Small intestine (tissue), 7 donors: Measurements from ENCODE around the gene SLC22A6. TPM values are rescaled to one million over a fixed set of nuclear protein-coding genes. Genes with fewer than 3 reads are reported as not detected.
"Not testable (repeated sequence)": the region's sequence is repeated elsewhere in the genome, so short reads cannot be mapped to it uniquely, and the experiment has no call there.

Source experiments
- DNase-seq, 2 donors: peaks; one replicate each; pipeline versions ENCODE4 v3.0.0 to v3.0.0-alpha.2; 2013
- FAIRE-seq: peaks from 2 replicates; lab custom pipeline; 2012; peaks lifted over from hg19 to GRCh38; lab: Jason Lieb, UNC
- H3K27ac ChIP-seq, 3 donors: one replicate each; pipeline ENCODE4 v1.5.1; 2013; ENCODE audit warnings: low read length in 2 of 3, mild to moderate bottlenecking in 2 of 3, control low read depth in 1 of 3, inconsistent platforms in 1 of 3, low read depth in 1 of 3, moderate library complexity in 1 of 3
- H3K27me3 ChIP-seq, 3 donors: one replicate each; pipeline ENCODE4 v1.6.1; 2013; ENCODE audit warnings: low read length in 3 of 3, inconsistent platforms in 1 of 3; ENCODE audit not compliant: control insufficient read depth in 3 of 3, insufficient read depth in 3 of 3
- H3K36me3 ChIP-seq, 3 donors: one replicate each; pipeline ENCODE4 v1.6.1; 2013; ENCODE audit warnings: low read length in 3 of 3, inconsistent platforms in 1 of 3, low read depth in 1 of 3, mild to moderate bottlenecking in 1 of 3, moderate library complexity in 1 of 3; ENCODE audit not compliant: control insufficient read depth in 3 of 3, insufficient read depth in 2 of 3
- H3K4me1 ChIP-seq, 3 donors: one replicate each; pipeline ENCODE4 v1.6.1; 2013; ENCODE audit warnings: low read length in 2 of 3, inconsistent platforms in 1 of 3, low read depth in 1 of 3, mild to moderate bottlenecking in 1 of 3, moderate library complexity in 1 of 3; ENCODE audit not compliant: control insufficient read depth in 3 of 3, insufficient read depth in 2 of 3
- H3K4me3 ChIP-seq, 3 donors: one replicate each; pipeline ENCODE4 v1.5.1; 2013; ENCODE audit warnings: low read length in 3 of 3, control low read depth in 1 of 3, inconsistent platforms in 1 of 3, low read depth in 1 of 3, mild to moderate bottlenecking in 1 of 3, moderate library complexity in 1 of 3
- H3K9me3 ChIP-seq, 2 donors: one replicate each; pipeline ENCODE4 v1.6.1; 2013; ENCODE audit warnings: low read depth in 1 of 2, low read length in 1 of 2; ENCODE audit not compliant: control insufficient read depth in 2 of 2, insufficient read depth in 1 of 2
- WGBS, 3 donors: extraction: QIAGEN DNeasy Blood & Tissue Kit; methylation state at CpG; one replicate each; pipeline ENCODE4 v1.1.7; 2013; 5-methylcytosine and 5-hydroxymethylcytosine counted together
- polyA plus RNA-seq, 4 donors: library from polyadenylated mRNA; stranded (reverse) in 3 of 4; unstranded in 1 of 4; fragments of 200-250 nt in 3 of 4; fragments of 120-200 nt in 1 of 4; gene quantifications; one replicate each; pipeline versions ENCODE4 v1.2.1 to v1.2.3, GENCODE V29; 2013
- donor health status: healthy with polysubstance abuse.
- donor health status: control.
- donor health status: control.
- donor health status: Bipolar disorder and iron deficiency.
- donor health status: healthy.

SLC22A6 gene
- polyA plus RNA-seq, 4 donors, result not detected

DNA sequence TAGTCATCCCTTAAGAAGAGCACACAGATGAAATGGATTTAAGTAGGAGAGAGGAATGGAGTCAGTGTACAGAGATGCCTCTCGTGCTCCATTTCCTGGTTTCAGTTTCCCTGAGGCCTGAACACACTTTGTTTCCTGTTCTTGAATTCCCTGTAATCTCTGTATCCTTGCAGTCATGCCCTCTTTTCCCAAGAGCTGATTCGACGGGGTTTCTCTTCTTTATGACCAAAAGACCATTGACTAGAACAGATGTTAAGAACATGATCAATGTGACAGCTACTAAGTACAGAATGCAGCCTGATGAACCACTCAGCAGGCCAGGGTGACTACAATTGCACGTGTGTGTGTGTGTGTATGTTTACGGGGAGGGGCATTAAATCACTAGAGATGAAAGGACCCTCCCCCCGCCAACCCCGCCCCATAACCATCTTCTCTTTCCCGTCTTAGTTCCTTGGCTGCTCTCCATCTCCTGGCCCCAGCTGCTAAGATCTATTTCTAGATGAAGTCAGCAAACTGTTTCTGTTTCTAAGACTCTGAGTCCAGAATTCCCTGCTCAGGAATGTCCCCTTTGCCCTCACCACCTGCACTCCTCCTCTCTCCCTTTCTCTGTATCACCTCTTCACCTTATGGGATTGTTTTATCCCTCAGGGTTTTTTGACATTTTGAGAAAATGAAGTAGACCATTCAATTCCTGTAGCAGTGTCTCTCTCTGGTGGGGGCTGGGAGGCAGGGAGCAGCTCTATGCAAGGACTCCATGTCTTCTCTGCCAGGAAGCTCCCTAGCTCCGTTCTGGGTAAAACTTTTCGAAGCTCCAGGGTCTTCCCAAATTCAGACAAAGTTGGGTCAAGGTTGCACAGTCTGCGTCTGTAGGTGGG is 26.0 kb downstream of the SLC22A6 start:
- 27 to 30% (median 30%) methylated on average over 11 of the region's 11 CpGs for WGBS, 3 donors
- Histone ChIP-seq H3K27me3 (no peaks in the 10 kb centered on the region), H3K36me3 (no peaks in the 10 kb centered on the region), H3K4me1 (peaks cover 0 to 13% (median 10%) of the 10 kb centered on the region in 3 donors), H3K4me3 (no peak overlapping the region), H3K9me3 (no peaks in the 10 kb centered on the region), H3K27ac (peak overlapping the region in 2 of 3 donors; percentile 43 to 48)
- peak; percentile 63 to 66 for DNase-seq
- FAIRE-seq, result no peak

DNA sequence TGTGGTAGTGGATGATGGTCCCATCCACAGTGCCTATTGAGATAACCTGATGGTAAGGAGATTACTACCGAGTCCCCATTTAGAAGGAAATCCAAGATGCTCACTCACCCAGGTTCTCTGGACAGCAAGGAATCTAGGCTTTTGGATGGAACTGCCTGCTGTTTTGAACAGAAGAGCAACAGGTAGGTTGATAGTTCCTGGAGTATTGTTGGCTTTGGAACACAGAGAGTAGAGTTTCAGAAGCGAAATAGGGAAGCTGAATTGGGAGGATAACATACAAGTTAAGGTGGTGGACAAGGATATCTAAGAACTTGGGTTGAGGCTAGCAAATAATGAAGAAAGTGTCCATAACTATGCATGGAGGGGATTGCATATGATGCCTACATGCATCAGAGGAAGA is 27.6 kb downstream of the SLC22A6 start:
- WGBS, 3 donors, result 87 to 94% (median 92%) methylated on average over 2 of the region's 2 CpGs
- no peaks in the 10 kb centered on the region for H3K9me3 ChIP-seq
- H3K4me3 ChIP-seq, result no peak overlapping the region
- no peak overlapping the region for H3K27ac ChIP-seq
- peaks cover 0 to 13% (median 10%) of the 10 kb centered on the region in 3 donors for H3K4me1 ChIP-seq
- DNase-seq (no peak), FAIRE-seq (no peak)
- no peaks in the 10 kb centered on the region for H3K27me3 ChIP-seq
- H3K36me3 ChIP-seq, result no peaks in the 10 kb centered on the region

DNA sequence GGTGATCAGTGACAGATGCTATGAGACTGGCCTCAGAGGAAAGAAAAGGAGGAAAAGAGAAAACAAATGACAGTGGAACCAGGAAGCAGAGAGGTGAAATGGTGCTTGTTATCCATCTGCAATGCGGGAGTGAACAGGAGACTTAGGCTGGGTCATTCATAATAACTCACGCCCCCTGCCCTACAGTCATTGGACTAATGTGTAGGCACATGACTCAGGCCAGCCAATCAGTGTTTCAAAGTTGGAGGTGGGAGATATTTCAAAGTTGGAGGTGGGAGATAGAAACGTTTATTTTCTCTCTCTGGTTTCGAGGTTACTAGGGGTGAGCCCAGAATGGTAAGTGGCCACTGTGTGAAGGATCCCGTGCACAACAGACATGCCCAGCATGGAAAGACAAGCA is 30.3 kb downstream of the SLC22A6 start:
- H3K27me3 ChIP-seq, result no peaks in the 10 kb centered on the region
- H3K27ac ChIP-seq, result no peak overlapping the region
- peaks cover 0 to 13% (median 9%) of the 10 kb centered on the region in 3 donors for H3K4me1 ChIP-seq
- no peaks in the 10 kb centered on the region for H3K9me3 ChIP-seq
- H3K4me3 ChIP-seq, result no peak overlapping the region
- FAIRE-seq, result no peak
- DNase-seq, result no peak
- no peaks in the 10 kb centered on the region for H3K36me3 ChIP-seq
- WGBS, 3 donors, result 78 to 84% (median 79%) methylated on average over 5 of the region's 5 CpGs

DNA sequence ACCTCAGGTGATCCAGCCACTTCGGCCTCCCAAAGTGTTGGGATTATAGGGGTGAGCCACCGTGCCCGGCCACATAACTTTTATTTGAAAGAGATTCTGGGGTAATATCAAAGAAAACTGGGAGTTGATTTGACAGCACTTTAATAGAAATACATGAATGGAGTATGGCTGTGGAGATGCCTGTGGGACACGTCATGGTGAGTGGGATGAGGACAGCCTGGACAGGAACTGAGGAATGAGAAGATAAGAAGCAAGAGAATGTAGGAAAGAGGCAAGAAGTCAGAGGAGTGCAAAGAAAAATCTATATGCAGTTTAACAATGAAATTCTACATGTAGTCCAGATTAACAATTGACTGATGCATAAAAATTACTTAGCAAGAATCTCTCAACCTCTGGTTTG is 31.0 kb downstream of the SLC22A6 start:
- 87 to 93% (median 91%) methylated on average over 4 of the region's 4 CpGs for whole genome bisulfite sequencing, 3 donors
- FAIRE-seq (no peak), DNase-seq (no peak)
- Histone ChIP-seq H3K9me3 (no peaks in the 10 kb centered on the region), H3K27ac (no peak overlapping the region), H3K36me3 (no peaks in the 10 kb centered on the region), H3K4me3 (no peak overlapping the region), H3K4me1 (peaks cover 0 to 7% (median 2%) of the 10 kb centered on the region in 3 donors), H3K27me3 (no peaks in the 10 kb centered on the region)

DNA sequence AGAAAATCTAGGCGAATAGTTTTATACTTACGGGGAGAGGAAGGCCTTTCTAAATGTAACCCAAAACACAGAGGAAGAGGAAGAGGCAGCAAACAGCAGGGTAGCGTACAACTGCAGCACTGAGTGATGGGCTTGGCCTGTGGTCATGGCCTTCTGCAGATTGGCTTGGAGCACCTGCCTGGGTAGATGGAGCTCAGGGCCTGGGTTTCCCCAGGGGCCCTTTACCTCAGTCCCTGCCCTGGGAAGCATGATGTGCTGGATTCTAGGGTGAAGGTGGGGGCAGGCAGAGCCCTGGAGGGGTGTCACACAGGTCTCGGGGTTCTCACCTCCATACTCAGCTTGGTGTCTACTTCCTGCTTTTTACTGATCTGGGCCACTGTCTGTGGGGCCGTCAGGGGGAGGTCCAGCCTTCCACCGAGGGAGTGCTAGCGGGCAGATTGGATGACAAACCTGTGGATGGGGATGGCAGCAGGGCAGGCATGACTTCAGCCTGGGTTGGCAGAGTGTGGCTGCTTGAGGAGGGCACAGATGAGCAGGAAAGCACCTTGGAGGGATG is 35.9 kb downstream of the SLC22A6 start:
- H3K9me3 ChIP-seq, result no peaks in the 10 kb centered on the region
- DNase-seq (no peak), FAIRE-seq (no peak)
- no peaks in the 10 kb centered on the region for H3K4me1 ChIP-seq
- no peaks in the 10 kb centered on the region for H3K36me3 ChIP-seq
- no peak overlapping the region for H3K4me3 ChIP-seq
- H3K27me3 ChIP-seq, result no peaks in the 10 kb centered on the region
- H3K27ac ChIP-seq, result no peak overlapping the region
- 77 to 80% (median 79%) methylated on average over 7 of the region's 7 CpGs for WGBS, 3 donors

DNA sequence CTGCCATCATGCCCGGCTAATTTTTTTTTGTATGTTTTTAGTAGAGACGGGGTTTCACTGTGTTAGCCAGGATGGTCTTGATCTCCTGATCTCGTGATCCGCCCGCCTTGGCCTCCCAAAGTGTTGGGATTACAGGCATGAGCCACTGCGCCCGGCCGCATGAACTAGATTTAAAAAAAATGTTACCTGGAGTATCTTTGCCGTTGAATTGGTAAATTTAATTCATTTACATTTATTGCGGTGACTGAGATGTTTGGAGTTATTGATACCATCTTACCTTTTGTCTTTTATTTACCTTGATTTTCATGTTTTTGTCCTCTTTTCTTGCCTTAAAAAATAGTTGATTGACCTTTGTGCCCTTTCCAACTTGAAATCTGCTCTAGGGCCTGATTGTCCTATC is 39.2 kb downstream of the SLC22A6 start:
- not testable (repeated sequence) for H3K36me3 ChIP-seq, H3K9me3 ChIP-seq, H3K27ac ChIP-seq, DNase-seq, H3K27me3 ChIP-seq, H3K4me3 ChIP-seq, H3K4me1 ChIP-seq, FAIRE-seq
- WGBS, 3 donors, result 95 to 97% (median 95%) methylated on average over 10 of the region's 10 CpGs

DNA sequence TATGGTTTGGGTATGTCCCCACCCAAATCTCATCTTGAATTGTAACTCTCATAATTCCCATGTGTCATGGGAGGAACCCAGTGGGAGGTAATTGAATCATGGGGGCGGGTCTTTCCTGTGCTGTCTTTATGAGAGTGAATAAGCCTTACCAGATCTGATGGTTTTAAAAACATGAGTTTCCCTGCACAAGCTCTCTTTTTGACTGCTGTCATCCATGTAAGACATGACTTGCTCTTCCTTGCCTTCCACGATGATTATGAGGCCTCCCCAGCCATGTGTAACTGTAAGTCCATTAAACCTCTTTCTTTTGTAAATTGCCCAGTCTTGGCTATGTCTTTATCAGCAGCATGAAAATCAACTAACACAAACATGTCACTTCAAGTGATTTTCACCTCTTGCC is 47.2 kb downstream of the SLC22A6 start:
- 73 to 85% (median 77%) methylated on average over 2 of the region's 2 CpGs for WGBS, 3 donors
- not testable (repeated sequence) for H3K9me3 ChIP-seq, H3K27ac ChIP-seq, FAIRE-seq, DNase-seq, H3K27me3 ChIP-seq, H3K4me1 ChIP-seq, H3K4me3 ChIP-seq, H3K36me3 ChIP-seq

DNA sequence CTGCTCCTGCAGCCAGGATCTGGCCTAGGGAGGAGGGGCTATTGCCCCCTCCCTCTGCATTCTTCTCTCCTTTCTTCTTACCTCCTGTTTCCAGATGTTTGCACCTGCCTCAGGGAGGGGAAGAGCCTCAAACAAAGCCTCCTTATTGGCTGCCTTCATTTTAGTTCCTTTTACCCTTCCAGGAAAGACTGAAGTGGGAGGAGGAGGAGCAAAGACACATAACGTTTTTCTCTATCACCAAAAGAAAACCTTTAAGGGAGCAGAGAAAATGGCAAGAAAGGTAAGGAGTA is 50.3 kb downstream of the SLC22A6 start:
- FAIRE-seq (no peak), DNase-seq (no peak)
- peaks cover 0 to 2% (median 0%) of the 10 kb centered on the region in 3 donors for H3K4me1 ChIP-seq
- WGBS, 3 donors, result 20 to 23% (median 22%) methylated on average over 1 of the region's 1 CpG
- no peak overlapping the region for H3K27ac ChIP-seq
- H3K27me3 ChIP-seq, result peaks cover 0 to 7% (median 2%) of the 10 kb centered on the region in 3 donors
- H3K36me3 ChIP-seq, result no peaks in the 10 kb centered on the region
- no peaks in the 10 kb centered on the region for H3K9me3 ChIP-seq
- no peak overlapping the region for H3K4me3 ChIP-seq
